NCI-H2029 treated with DMSO at 0.1 percent for 48 hours (cell line): ENCODE results near the gene EIF5A.

Source experiments
- DNase-seq: peaks from one replicate; lab custom pipeline; 2025; lab: John Stamatoyannopoulos, UW

Gene EIF5A

DNA sequence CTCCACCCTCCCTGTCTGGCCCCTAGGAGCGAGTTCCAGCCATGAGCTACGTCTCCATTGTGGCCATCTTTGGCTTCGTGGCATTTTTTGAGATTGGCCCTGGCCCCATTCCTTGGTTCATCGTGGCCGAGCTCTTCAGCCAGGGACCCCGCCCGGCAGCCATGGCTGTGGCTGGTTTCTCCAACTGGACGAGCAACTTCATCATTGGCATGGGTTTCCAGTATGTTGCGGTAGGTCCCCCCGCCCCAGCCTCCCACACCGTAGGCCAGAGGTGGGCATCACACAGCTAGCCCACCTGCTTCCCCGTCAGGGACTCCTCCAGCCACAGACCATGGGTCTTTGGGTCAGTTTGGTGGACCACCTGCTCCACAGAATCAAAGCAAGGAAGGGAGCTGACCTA is 21.7 kb upstream of the EIF5A start:
- no peak for DNase-seq

GRCh38 chr17:7289256-7290032 is 18.0 kb upstream of the EIF5A start:
- DNase-seq = no peak

DNA sequence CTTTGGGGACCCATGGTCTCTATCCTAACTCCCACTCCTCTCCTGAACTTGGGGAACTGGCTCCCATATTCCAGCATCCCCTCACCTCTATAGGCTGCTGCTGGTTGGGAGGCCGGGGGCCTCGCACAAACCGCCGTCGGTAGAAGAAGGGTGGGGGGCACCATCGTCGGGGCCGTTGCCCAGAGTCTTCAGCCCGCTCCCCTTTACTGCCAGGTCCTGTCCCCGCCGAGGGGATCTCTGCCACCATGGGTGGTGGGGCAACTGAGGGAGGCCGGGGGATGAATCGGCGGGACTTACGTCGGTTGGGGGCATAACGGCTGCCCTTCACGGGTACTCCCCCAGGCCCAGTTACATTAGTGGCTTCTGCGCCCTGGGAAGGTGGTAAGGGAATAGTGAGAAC is 17.3 kb upstream of the EIF5A start:
- DNase-seq = no peak

DNA sequence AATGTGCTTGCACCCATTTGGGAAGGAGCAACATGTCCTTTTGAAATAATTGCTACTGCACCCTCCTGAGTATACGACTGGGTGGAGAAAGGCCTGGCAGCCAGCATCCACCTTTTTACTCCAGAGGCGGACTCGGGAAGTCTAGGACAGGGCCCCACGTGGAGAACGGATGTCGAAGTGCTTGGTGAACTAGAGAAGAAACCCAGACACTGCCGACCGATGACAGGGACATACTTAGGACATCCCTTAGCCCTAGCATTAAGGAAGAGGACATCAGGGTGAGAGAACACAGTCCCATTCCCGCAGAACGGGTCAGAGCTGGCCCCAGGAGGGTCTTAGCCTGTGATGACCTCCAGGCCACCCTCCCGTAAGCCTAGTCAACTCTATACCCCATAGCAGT is 16.7 kb upstream of the EIF5A start:
- no peak for DNase-seq

DNA sequence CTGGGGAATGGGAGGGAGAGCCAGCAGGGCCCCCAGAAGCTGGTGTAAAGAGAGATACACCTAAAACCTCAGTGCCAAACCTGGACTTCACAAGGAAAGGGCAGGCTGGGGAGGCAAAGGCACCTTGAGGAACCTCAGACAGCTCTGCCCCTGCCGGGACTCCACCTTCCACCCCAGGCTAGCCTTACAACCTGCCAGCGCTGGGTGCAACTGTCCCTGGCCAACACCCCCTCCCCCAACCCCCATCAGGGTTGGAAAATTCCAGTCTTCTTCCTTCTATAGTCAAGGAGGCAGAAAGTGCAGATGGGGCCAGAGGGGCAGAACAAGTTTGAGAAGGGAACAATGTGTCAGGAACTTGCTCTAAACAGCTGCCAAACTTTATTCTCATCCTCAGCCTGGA is 15.2 kb upstream of the EIF5A start:
- DNase-seq = no peak

GRCh38 chr17:7292729-7293128 is 14.7 kb upstream of the EIF5A start:
- DNase-seq = no peak

DNA sequence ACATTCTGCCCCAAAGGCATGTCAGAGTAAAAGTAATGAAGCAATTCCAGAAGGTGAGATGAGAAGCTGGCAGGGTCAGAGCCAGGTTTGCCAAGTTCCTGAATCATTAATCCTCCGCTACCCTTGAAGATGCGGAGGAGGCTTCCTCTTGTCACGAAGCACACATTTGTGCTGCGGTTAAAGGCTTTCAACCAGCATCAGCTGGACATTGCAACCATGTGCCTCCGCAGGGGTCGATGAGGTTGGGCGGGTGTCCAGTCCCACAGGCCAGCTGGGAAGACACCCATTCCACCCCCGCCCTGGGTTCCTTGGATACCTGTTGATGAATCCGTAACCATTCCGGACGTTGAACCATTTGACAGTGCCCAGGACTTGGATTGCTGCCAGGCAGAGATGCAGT is 14.3 kb upstream of the EIF5A start:
- DNase-seq = no peak

DNA sequence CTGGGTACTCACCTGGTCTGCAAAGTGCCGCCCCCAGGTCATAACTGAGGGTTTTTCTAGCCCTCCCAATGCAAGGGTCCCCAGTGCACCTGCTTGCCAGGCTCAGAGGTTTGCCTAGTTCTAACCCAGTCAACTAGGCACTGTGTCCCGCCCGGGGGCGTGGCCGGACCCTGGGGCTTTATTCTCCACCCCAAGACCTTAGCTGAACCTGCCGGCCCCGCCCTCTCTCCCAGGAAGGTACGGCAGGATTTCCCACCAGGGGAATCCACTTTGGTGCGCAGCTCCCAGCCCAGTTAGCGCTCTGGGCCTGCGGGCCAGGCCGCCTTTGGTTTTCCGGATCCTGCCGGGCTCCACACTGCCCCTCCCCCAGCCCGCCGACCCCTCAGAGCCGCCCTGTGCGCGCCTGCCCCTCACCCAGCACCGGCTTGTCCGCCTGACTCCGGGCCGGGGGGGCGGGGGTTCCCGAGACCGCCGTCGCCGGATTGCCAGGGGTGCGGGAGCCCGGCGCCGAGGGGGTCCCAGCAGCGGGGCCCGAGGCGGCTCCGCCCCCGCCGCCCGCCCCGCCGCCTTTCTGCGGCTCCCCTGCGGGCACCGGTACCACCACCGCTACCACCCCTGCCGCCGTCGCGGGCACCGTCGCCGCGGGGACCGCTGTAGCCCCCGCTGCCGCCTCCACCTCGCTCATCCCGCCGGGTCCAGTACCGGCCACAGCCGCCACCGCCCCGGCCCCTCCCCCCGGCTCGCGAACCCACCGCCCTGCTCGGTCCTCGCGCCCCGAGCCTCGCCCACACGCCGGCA is 13.4 kb upstream of the EIF5A start:
- DNase-seq = no peak

DNA sequence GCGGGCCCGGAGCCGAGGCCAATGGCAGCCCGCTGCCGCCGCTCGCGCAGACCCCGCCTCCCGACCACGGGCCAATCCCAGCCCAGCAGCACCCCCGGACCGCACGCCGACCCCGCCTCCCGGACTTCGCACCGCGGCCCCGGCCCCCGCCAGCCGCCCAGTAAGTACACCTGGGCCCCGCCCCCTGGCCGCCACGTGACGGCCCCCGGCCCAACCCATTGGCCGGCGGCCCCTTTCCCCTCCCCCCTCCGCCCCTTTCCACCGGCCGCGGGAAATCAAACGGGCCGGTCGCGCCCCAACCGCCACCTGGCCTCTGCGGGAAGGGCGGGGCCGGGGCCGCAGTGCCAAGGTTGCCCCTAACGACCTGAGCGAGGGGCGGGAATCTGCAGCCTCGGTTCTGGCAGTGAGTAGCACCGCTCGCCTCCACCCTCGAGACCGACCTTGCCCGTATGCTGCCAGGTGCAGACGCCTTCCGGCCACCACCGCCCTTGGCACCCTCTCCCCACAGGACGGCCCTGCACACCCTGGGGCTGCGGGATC is 12.7 kb upstream of the EIF5A start, which contains the start of gene YBX2:
TSS of gene YBX2 (minus strand) at position 26 of the 540 bp plus-strand sequence. CDS start 139 bp downstream, outside the sequence.
- DNase-seq = peak; percentile 2

DNA sequence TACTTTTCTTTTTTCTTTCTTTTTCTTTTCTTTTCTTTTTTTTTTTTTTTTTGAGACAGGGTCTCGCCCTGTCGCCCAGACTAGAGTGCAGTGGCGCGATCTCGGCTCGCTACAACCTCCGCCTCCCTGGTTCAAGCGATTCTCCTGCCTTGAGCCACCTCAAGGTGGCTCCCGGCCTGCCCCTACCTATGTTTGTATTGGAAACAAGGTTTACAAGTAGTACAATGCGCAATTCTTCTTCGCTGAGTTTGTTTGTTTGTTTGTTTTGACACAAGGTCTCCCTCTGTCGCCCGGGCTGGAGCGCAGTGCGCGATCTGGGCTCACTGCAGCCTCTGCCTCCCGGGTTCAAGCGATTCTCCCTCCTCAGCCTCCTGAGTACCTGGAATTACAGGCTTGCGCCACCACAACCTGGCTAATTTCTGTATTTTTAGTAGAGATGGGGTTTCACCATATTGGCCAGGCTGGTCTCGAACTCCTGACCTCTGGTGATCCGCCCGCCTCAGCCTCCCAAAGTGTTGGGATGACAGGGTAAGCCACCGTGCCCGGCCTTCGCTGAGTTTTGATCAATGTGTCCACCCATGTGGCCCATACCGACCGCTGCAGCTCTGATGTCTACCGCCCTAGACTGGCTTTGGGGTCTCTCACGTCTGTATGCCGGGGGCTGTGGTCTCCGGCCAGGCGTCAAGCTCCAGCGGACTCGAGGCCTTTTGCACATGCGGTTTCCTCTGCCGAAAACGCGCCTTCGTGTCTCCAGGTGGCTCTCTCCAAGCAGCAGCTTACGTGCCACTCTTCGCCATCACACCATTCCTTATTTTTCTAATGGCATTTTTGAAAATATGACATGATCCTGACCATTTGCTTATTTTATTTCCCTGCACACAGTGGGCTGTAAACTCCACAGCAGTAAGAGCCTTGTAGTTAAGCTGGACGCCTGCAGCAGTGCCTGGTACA is 11.9 kb upstream of the EIF5A start:
- DNase-seq = no peak

DNA sequence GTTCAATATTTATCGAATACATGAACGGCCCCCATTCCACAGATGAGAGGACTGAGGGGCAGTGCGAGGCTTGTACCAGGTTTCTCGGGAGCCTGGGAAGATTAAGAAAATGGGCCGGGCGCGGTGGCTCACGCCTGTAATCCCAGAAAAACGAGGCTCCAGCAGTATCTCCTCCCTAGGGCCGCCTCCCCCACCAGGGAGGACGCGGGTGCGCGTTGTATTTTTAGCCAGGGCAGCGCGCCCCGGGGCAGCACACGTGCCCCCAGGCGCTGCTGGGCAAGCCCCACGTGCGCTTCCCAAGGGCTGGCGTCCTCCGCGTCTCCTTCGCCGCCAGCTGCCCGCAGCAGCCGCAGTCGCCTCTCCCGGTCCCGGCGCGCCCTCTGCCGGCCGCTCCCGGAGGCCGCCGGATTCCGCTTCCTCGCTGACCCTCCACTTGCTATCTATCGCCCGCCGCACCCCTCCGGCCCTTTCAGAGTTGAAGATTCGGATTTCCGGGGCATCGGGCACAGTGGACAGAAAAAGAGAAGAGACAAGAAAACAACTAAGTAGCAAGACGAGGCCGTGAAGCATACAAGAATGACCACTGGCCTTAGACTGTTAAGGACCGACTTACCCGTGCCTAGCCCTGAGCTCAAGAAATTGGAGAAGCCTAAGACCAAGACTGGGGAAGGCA is 11.1 kb upstream of the EIF5A start:
- DNase-seq = no peak

GRCh38 chr17:7304179-7304578 is 3.2 kb upstream of the EIF5A start:
- no peak for DNase-seq

GRCh38 chr17:7307686-7308624 is 527 bp downstream of the EIF5A start:
- DNase-seq = no peak

DNA sequence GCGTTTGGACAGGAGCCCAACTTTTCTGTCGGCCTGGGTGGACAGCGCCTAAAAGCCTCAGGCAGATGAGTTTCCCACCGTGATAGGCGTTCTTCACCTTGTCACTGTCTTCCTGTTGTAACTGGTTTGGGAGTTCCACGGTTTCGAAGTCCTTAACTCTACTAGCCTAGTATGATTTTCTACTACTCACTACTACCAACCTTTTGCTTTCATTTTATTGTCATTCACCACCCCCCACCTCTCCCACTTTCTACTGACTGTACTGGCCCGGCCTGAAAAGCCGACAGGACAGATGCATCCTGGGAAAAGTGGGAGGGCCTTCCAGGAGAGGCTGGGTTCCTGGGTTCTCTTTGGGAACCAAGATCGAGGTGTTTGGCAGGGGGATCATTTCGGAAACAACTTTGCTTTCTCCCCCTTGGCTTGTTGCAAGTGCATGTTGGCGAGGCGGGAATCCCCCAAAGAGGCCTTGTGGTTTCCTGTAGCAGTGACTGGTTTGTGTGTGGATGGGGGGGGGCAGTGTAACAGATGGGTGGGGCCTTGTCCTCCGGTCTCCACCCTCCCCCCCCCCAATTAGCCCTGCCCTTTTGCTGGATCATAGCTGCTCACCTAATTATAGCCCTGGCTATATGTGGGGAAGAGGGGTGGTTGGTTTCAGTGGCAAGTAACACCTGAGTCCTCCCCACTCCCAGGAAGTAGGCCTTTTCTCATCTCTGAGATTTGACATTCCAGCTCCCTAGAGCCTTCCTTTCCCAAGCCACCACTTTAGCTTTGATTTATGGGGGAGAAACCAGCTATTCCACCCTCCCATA is 1.4 kb downstream of the EIF5A start:
- peak; percentile 49 for DNase-seq

- no peak for DNase-seq
Measured at GRCh38 chr17:7309628-7310027, 2.2 kb downstream of the EIF5A start.

DNA sequence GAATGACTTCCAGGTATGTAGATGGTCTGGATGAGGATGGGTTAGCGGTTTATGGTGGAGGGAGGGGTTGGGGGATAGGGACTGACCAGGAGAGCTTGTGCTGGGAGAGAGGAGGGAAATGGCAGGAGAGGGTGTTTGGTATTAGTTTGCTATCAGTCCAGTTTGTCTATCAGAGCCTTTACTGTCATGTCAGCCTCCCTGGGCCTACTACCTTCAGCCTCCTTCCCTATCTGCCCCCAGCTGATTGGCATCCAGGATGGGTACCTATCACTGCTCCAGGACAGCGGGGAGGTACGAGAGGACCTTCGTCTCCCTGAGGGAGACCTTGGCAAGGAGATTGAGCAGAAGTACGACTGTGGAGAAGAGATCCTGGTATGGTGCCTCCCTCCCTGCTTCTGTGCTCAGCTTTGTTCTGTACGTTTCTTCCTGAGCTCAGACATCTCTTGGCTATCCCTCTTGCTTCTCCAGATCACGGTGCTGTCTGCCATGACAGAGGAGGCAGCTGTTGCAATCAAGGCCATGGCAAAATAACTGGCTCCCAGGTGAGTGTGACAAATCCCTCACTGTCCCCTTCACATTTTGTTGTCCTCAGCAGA is 3.8 kb downstream of the EIF5A start:
- no peak for DNase-seq

GRCh38 chr17:7312432-7313087 is 5.1 kb downstream of the EIF5A start:
- DNase-seq = no peak
